ENCODE measurements around the gene KLHL30.

KLHL30 gene

GRCh38 chr2:238157506-238158017 is 19.1 kb downstream of the KLHL30 start (continued):
- no peak for TF ChIP-seq SNAI2 (CRISPR knock-in tag; IDR thresholded peaks at IDR 0.05)
- no peak for TF ChIP-seq TOX (CRISPR knock-in tag; IDR thresholded peaks at IDR 0.05; ENCODE audit: borderline replicate concordance)
- no peak for TF ChIP-seq ZNF8 (CRISPR knock-in tag; IDR thresholded peaks at IDR 0.05)

GRCh38 chr2:238158018-238158508 is 19.6 kb downstream of the KLHL30 start:
- ATAC-seq = no peak
- TF ChIP-seq PATZ1 (CRISPR knock-in tag; IDR thresholded peaks at IDR 0.05; ENCODE audit: borderline replicate concordance) = no peak
- no peak for TF ChIP-seq ZNF8 (CRISPR knock-in tag; IDR thresholded peaks at IDR 0.05)
- no peak for TF ChIP-seq BACH2 (CRISPR knock-in tag; IDR thresholded peaks at IDR 0.05; ENCODE audit: borderline replicate concordance)
- no peak for TF ChIP-seq GLIS3 (CRISPR knock-in tag; IDR thresholded peaks at IDR 0.05)
- no peak for TF ChIP-seq ESRRG (CRISPR knock-in tag; IDR thresholded peaks at IDR 0.05)
- no peak for TF ChIP-seq ZFP3 (CRISPR knock-in tag; IDR thresholded peaks at IDR 0.05)
- TF ChIP-seq POU6F1 (CRISPR knock-in tag; IDR thresholded peaks at IDR 0.05; ENCODE audit: borderline replicate concordance, low read depth) = no peak
- TF ChIP-seq CSDC2 (CRISPR knock-in tag; IDR thresholded peaks at IDR 0.05) = no peak
- no peak for TF ChIP-seq ZNF565 (CRISPR knock-in tag; conservative IDR thresholded peaks at IDR 0.05; ENCODE audit: low read depth)
- no peak for TF ChIP-seq ISL1 (CRISPR knock-in tag; IDR thresholded peaks at IDR 0.05)
- TF ChIP-seq, protein P1, sequence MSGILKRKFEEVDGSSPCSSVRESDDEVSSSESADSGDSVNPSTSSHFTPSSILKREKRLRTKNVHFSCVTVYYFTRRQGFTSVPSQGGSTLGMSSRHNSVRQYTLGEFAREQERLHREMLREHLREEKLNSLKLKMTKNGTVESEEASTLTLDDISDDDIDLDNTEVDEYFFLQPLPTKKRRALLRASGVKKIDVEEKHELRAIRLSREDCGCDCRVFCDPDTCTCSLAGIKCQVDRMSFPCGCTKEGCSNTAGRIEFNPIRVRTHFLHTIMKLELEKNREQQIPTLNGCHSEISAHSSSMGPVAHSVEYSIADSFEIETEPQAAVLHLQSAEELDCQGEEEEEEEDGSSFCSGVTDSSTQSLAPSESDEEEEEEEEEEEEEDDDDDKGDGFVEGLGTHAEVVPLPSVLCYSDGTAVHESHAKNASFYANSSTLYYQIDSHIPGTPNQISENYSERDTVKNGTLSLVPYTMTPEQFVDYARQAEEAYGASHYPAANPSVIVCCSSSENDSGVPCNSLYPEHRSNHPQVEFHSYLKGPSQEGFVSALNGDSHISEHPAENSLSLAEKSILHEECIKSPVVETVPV (CRISPR knock-in tag; IDR thresholded peaks at IDR 0.05) = no peak
- no peak for TF ChIP-seq OSR1 (CRISPR knock-in tag; IDR thresholded peaks at IDR 0.05)
- TF ChIP-seq SNAI2 (CRISPR knock-in tag; IDR thresholded peaks at IDR 0.05) = no peak
- TF ChIP-seq ZNF70 (CRISPR knock-in tag; IDR thresholded peaks at IDR 0.05) = no peak
- TF ChIP-seq, protein P2, sequence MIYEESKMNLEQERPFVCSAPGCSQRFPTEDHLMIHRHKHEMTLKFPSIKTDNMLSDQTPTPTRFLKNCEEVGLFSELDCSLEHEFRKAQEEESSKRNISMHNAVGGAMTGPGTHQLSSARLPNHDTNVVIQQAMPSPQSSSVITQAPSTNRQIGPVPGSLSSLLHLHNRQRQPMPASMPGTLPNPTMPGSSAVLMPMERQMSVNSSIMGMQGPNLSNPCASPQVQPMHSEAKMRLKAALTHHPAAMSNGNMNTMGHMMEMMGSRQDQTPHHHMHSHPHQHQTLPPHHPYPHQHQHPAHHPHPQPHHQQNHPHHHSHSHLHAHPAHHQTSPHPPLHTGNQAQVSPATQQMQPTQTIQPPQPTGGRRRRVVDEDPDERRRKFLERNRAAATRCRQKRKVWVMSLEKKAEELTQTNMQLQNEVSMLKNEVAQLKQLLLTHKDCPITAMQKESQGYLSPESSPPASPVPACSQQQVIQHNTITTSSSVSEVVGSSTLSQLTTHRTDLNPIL (CRISPR knock-in tag; IDR thresholded peaks at IDR 0.05; ENCODE audit: low read depth) = no peak

GRCh38 chr2:238158509-238159070 is 20.1 kb downstream of the KLHL30 start, which contains the start of gene ERFE:
ERFE (plus strand) TSS chr2:238158970; CDS start chr2:238159008, 38 bp downstream.
- peak; percentile 69 for ATAC-seq
- TF ChIP-seq TSHZ2 (CRISPR knock-in tag; IDR thresholded peaks at IDR 0.05) (no peak), TOX (CRISPR knock-in tag; IDR thresholded peaks at IDR 0.05; ENCODE audit: borderline replicate concordance) (no peak), ZFP30 (CRISPR knock-in tag; IDR thresholded peaks at IDR 0.05) (no peak), ZNF8 (CRISPR knock-in tag; IDR thresholded peaks at IDR 0.05) (no peak), ARNTL (CRISPR knock-in tag; IDR thresholded peaks at IDR 0.05; ENCODE audit: borderline replicate concordance, low read depth) (no peak), SNAI2 (CRISPR knock-in tag; IDR thresholded peaks at IDR 0.05) (no peak), BACH2 (CRISPR knock-in tag; IDR thresholded peaks at IDR 0.05; ENCODE audit: borderline replicate concordance) (no peak), PPARA (CRISPR knock-in tag; IDR thresholded peaks at IDR 0.05; ENCODE audit: borderline replicate concordance) (no peak), ESRRG (CRISPR knock-in tag; IDR thresholded peaks at IDR 0.05) (no peak), PATZ1 (CRISPR knock-in tag; IDR thresholded peaks at IDR 0.05; ENCODE audit: borderline replicate concordance) (no peak), RARB (CRISPR knock-in tag; IDR thresholded peaks at IDR 0.05) (no peak), ZNF70 (CRISPR knock-in tag; IDR thresholded peaks at IDR 0.05) (no peak), CSDC2 (CRISPR knock-in tag; IDR thresholded peaks at IDR 0.05) (no peak)

All from SK-N-SH treated with all-trans-retinoic acid at 6 μM for 48 hours (cell line).